ENCODE measurements around the gene RTEL1. TPM values are rescaled to one million over a fixed set of nuclear protein-coding genes. Genes with fewer than 3 reads are reported as not detected.

RTEL1 gene
- total RNA-seq, 1 experiment from 2014 or later = 25.6 TPM

DNA sequence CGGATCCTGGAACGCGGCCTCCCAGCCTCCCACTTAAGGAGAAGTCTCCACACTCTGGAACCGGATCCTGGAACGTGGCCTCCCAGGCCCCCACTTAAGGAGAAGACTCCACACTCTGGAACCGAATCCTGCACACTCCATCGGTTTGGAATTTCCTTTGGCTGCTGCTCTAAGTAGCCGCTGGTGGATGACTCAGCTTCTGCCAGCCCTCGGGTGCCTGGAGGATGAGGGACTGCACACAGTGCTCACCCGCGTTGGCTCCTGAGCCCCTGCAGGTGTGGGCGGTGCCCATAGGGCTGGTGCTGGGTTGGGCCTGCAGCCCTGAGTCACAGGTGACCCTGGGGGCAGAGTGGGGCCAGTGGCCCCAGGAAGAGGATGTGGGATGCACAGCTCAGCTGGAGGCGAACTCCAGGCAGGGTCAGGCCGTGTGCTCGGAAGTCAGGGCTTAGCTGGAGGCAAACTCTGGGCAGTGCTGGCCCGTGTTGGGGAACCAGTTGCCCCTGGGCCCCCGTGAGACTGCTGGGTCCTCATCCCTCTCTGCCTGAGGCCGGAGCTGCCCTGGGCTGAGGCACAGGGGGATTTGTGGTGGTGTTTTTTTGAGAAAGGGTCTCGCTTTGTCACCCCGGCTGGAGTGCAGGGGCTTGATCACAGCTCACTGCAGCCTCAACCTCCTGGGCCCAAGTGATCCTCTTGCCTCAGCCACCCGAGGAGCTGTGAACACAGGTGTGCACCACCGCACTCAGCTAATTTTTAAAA is 24.4 kb downstream of the RTEL1 start:
- Histone ChIP-seq H3K27ac (peak overlapping the region; percentile 1; the same call in 1 of the 2 replicates), H3K4me3 (no peak overlapping the region), H3K36me3 (peaks cover 10% of the 10 kb centered on the region), H3K27me3 (no peaks in the 10 kb centered on the region), H3K4me1 (peaks cover 13% of the 10 kb centered on the region), H3K9me3 (replicated peaks) (no peaks in the 10 kb centered on the region)
- peak; percentile 77 to 85 for DNase-seq

- Histone ChIP-seq H3K4me1 (peaks cover 13% of the 10 kb centered on the region), H3K27me3 (no peaks in the 10 kb centered on the region), H3K9me3 (replicated peaks) (no peaks in the 10 kb centered on the region), H3K27ac (no peak overlapping the region), H3K36me3 (peaks cover 7% of the 10 kb centered on the region), H3K4me3 (no peak overlapping the region)
- no peak for DNase-seq
Observed at GRCh38 chr20:63685269-63686026, 27.3 kb downstream of the RTEL1 start.

GRCh38 chr20:63686094-63686491 is 28.0 kb downstream of the RTEL1 start:
- no peaks in the 10 kb centered on the region for H3K9me3 ChIP-seq (replicated peaks)
- peaks cover 13% of the 10 kb centered on the region for H3K4me1 ChIP-seq
- H3K27me3 ChIP-seq = no peaks in the 10 kb centered on the region
- no peak for DNase-seq
- peaks cover 7% of the 10 kb centered on the region; the same call in 1 of the 2 replicates for H3K36me3 ChIP-seq
- no peak overlapping the region for H3K27ac ChIP-seq
- no peak overlapping the region for H3K4me3 ChIP-seq

DNA sequence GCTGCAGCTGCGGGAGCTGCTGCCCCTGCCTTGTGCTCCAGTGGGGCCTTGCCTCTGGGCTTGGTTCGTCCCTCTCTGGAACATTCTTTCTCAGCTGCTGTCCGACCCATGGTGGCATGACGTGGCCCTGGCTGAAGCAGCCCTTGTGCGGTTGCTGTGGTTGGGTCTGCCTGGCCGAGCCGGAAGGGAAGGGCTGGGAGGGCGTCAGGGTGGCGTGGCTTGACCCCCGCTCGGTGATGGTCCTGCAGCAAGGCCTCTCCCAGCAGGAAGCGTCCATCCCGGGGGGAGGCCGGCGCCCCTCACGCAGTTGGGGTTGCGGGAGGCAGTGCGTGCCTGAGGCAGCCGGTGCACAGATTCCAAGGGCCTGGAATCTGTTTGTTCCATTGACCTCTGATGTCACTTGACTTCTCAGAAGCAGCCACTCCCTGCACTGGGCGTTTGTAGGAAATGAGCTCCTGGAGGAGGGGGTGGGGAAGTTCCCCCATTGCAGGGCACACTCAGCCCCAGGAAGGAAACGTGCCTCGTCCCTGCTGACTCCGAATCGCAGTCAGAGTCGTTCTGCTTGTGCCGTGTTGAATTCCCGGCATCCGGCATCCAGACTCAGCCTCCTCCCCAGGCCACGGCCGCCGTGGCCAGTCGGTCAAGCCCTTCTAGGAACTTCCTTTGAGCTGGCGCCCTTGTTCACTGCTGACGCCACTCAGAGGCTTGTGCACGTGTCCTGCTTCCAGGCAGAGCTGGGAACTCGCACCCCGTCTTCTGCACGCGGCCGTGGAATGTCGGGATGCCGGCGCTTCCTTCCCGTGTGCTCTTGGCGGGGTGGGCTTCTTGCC is 28.6 kb downstream of the RTEL1 start:
- no peaks in the 10 kb centered on the region for H3K9me3 ChIP-seq (replicated peaks)
- peaks cover 13% of the 10 kb centered on the region for H3K4me1 ChIP-seq
- H3K4me3 ChIP-seq = no peak overlapping the region
- DNase-seq = no peak
- peaks cover 7% of the 10 kb centered on the region; the same call in 1 of the 2 replicates for H3K36me3 ChIP-seq
- H3K27ac ChIP-seq = no peak overlapping the region
- no peaks in the 10 kb centered on the region for H3K27me3 ChIP-seq

GRCh38 chr20:63687419-63688178 is 29.5 kb downstream of the RTEL1 start:
- no peak overlapping the region for H3K4me3 ChIP-seq
- H3K4me1 ChIP-seq = peaks cover 10% of the 10 kb centered on the region
- no peak for DNase-seq
- H3K27me3 ChIP-seq = no peaks in the 10 kb centered on the region
- H3K36me3 ChIP-seq = peaks cover 3% of the 10 kb centered on the region; the same call in 1 of the 2 replicates
- no peak overlapping the region for H3K27ac ChIP-seq
- no peaks in the 10 kb centered on the region for H3K9me3 ChIP-seq (replicated peaks)

GRCh38 chr20:63688228-63689045 is 30.3 kb downstream of the RTEL1 start:
- H3K27ac ChIP-seq = no peak overlapping the region
- peaks cover 1% of the 10 kb centered on the region; the same call in 1 of the 2 replicates for H3K4me1 ChIP-seq

DNA sequence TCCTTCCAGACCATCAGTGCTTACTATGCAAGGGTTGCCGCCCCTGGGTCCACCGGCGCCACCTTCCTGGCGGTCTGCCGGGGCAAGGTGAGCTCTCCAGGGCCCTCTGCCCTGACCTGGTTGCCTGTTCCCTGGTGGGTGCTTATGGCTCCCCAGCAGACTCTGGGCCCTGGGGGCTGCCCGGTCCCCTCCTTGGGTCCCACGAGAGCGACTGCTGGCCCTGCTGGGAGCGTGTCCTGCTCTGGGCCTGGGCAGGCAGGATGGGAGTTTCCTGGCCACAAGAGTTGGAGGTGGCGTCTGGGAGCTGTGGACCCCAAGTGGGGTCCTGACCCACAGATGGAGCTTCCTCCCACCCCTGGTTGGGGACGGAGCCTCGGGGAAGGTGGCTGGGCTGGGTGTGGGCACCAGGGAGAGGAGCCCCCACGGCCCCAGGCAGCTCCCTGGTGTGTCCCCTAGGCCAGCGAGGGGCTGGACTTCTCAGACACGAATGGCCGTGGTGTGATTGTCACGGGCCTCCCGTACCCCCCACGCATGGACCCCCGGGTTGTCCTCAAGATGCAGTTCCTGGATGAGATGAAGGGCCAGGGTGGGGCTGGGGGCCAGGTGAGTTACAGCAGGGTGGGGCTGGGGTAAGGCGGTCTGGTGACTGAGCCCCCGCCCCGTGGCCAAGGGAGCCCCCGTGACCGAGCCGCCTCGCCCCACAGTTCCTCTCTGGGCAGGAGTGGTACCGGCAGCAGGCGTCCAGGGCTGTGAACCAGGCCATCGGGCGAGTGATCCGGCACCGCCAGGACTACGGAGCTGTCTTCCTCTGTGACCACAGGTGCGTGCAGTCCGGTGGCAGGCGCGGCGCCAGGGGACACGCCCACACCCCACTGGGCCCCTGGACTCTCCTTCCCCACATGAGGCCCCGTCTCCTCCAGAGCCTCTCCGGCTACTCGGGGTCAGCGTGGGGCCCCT is 31.2 kb downstream of the RTEL1 start:
- Histone ChIP-seq H3K4me1 (no peaks in the 10 kb centered on the region), H3K9me3 (replicated peaks) (no peaks in the 10 kb centered on the region), H3K4me3 (no peak overlapping the region), H3K36me3 (no peaks in the 10 kb centered on the region), H3K27ac (no peak overlapping the region), H3K27me3 (no peaks in the 10 kb centered on the region)
- DNase-seq = no peak

More at GRCh38 chr20:63688228-63689045, 30.3 kb downstream of the RTEL1 start:
- no peaks in the 10 kb centered on the region for H3K36me3 ChIP-seq
- no peak for DNase-seq
- no peaks in the 10 kb centered on the region for H3K27me3 ChIP-seq
- no peak overlapping the region for H3K4me3 ChIP-seq
- H3K9me3 ChIP-seq (replicated peaks) = no peaks in the 10 kb centered on the region

- Histone ChIP-seq H3K36me3 (no peaks in the 10 kb centered on the region), H3K4me3 (no peak overlapping the region), H3K27ac (no peak overlapping the region), H3K9me3 (replicated peaks) (no peaks in the 10 kb centered on the region), H3K4me1 (no peaks in the 10 kb centered on the region), H3K27me3 (no peaks in the 10 kb centered on the region)
- DNase-seq = no peak
Observed at GRCh38 chr20:63690003-63690897, 32.1 kb downstream of the RTEL1 start.

GRCh38 chr20:63690898-63691710 is 33.0 kb downstream of the RTEL1 start:
- no peaks in the 10 kb centered on the region; the same call in 1 of the 2 replicates for H3K36me3 ChIP-seq
- H3K27me3 ChIP-seq = no peaks in the 10 kb centered on the region
- no peaks in the 10 kb centered on the region for H3K4me1 ChIP-seq
- DNase-seq = peak in 1 of 2 experiments; percentile 44
- no peaks in the 10 kb centered on the region for H3K9me3 ChIP-seq (replicated peaks)
- no peak overlapping the region for H3K27ac ChIP-seq
- H3K4me3 ChIP-seq = no peak overlapping the region

DNA sequence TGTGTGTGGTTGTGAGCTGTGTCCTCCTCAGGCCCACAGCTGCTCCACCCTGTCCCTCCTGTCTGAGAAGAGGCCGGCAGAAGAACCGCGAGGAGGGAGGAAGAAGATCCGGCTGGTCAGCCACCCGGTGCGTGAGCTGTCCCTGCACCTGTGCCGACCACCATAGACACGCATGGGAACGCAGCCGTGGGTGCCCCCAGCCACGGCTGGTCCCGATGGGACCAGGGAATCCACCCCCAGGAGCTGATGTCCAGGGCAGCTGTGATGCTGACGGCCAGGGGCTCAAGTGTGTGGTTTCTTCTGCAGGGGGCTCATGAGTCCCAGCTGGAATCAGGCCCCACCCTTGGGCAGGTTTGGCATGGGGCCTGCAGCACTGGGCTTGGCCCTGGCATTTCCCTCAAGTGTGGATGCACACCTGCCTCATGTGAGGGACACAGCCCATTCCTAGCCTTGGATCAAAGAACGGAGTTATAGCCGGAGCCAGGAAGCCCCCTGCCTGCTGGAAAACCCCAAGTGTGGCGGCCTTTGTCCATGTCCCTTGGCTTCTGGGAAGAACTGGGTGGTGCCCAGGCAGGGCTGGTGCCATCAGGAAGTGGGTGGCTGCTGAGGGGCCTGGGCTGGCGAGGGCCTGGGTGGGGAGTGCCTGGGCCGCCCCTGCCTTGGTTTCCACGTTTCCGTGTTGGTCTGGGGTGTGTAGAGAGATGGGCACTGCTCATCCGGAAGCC is 33.8 kb downstream of the RTEL1 start:
- no peaks in the 10 kb centered on the region for H3K27me3 ChIP-seq
- no peaks in the 10 kb centered on the region for H3K9me3 ChIP-seq (replicated peaks)
- H3K27ac ChIP-seq = no peak overlapping the region
- H3K36me3 ChIP-seq = no peaks in the 10 kb centered on the region; the same call in 1 of the 2 replicates
- no peak for DNase-seq
- no peaks in the 10 kb centered on the region for H3K4me1 ChIP-seq
- H3K4me3 ChIP-seq = no peak overlapping the region

All from SJCRH30 (cell line).